GM18508 (cell line): ENCODE data around the gene C20orf141.

Experiments
- ATAC-seq: cut with Tn5 transposase; IDR thresholded peaks from one replicate; pipeline ENCODE4 v1.9.1; 2021; ENCODE audit warnings: moderate number of reproducible peaks; ENCODE audit not compliant: insufficient read depth, unreplicated experiment

C20orf141 gene

GRCh38 chr20:2840967-2841531 is 26.3 kb downstream of the C20orf141 start:
- no peak for ATAC-seq

GRCh38 chr20:2845607-2846006 is 30.8 kb downstream of the C20orf141 start:
- ATAC-seq: no peak

- no peak for ATAC-seq
Observed at GRCh38 chr20:2846698-2847097, 31.9 kb downstream of the C20orf141 start.

- ATAC-seq: no peak
Observed at GRCh38 chr20:2847802-2848201, 33.0 kb downstream of the C20orf141 start.

GRCh38 chr20:2849529-2849928 is 34.7 kb downstream of the C20orf141 start:
- ATAC-seq: no peak

- no peak for ATAC-seq
Observed at GRCh38 chr20:2851086-2851485, 36.3 kb downstream of the C20orf141 start.

GRCh38 chr20:2858591-2858990 is 43.8 kb downstream of the C20orf141 start:
- no peak for ATAC-seq

GRCh38 chr20:2859330-2860121 is 44.7 kb downstream of the C20orf141 start:
- no peak for ATAC-seq

- no peak for ATAC-seq
Observed at GRCh38 chr20:2864626-2865025, 49.8 kb downstream of the C20orf141 start.

- no peak for ATAC-seq
Observed at GRCh38 chr20:2865101-2865500, 50.3 kb downstream of the C20orf141 start.
